Fibroblast of lung (primary cell): ENCODE measurements around the gene SLC30A7.
"Not testable (repeated sequence)": the region's sequence is repeated elsewhere in the genome, so short reads cannot be mapped to it uniquely, and the experiment has no call there.

Experiments used
- EZH2 ChIP-seq: IDR thresholded peaks from 2 replicates; pipeline ENCODE4 v1.5.1; 2012; ENCODE audit warnings: low read length, control low read depth, mild to moderate bottlenecking; ENCODE audit errors: missing control alignments
- TF ChIP-seq, protein P1 (sequence below), 2 donors: IDR thresholded peaks in 1 of 2; conservative IDR thresholded peaks in 1 of 2; 1 replicate in 1 of 2; 2 replicates in 1 of 2; pipeline ENCODE4 v1.5.1; 2011 to 2012; ENCODE audit warnings: low read length in 2 of 2, control low read depth in 1 of 2, inconsistent platforms in 1 of 2, low read depth in 1 of 2, mild to moderate bottlenecking in 1 of 2

DNA sequence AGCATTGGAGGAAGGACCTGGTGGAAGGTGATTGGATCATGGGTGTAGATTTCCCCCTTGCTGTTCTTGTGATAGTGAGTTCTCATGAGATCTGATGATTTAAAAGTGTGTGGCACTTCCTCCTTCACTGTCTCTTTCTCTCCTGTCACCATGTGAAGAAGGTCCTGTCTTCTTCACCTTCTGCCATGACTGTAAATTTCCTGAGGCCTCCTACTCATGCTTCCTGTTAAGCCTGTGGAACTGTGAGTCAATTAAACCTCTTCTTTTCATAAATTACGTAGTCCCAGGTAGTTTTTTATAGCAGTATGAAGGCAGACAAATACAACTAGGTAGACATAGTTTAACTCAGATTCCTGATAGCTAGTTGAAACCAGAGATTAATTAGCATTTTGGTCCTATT lies 57.1 kb downstream of the SLC30A7 start:
- TF ChIP-seq, protein P1, sequence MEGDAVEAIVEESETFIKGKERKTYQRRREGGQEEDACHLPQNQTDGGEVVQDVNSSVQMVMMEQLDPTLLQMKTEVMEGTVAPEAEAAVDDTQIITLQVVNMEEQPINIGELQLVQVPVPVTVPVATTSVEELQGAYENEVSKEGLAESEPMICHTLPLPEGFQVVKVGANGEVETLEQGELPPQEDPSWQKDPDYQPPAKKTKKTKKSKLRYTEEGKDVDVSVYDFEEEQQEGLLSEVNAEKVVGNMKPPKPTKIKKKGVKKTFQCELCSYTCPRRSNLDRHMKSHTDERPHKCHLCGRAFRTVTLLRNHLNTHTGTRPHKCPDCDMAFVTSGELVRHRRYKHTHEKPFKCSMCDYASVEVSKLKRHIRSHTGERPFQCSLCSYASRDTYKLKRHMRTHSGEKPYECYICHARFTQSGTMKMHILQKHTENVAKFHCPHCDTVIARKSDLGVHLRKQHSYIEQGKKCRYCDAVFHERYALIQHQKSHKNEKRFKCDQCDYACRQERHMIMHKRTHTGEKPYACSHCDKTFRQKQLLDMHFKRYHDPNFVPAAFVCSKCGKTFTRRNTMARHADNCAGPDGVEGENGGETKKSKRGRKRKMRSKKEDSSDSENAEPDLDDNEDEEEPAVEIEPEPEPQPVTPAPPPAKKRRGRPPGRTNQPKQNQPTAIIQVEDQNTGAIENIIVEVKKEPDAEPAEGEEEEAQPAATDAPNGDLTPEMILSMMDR (conservative IDR thresholded peaks at IDR 0.05 in 1 of 2, IDR thresholded peaks at IDR 0.05 in 1 of 2; ENCODE audit: low read depth in 1 of 2, low read length in 2 of 2): not testable (repeated sequence)
- not testable (repeated sequence) for TF ChIP-seq EZH2
